ENCODE data around the gene CAPS. TPM values are rescaled to one million over a fixed set of nuclear protein-coding genes. Genes with fewer than 3 reads are reported as not detected.
"Not testable (repeated sequence)": the region's sequence is repeated elsewhere in the genome, so short reads cannot be mapped to it uniquely, and the experiment has no call there.

Gene CAPS
- total RNA-seq, 4 donors from 2014 or later = 67.5 to 95.0 (median 77.4) TPM

DNA sequence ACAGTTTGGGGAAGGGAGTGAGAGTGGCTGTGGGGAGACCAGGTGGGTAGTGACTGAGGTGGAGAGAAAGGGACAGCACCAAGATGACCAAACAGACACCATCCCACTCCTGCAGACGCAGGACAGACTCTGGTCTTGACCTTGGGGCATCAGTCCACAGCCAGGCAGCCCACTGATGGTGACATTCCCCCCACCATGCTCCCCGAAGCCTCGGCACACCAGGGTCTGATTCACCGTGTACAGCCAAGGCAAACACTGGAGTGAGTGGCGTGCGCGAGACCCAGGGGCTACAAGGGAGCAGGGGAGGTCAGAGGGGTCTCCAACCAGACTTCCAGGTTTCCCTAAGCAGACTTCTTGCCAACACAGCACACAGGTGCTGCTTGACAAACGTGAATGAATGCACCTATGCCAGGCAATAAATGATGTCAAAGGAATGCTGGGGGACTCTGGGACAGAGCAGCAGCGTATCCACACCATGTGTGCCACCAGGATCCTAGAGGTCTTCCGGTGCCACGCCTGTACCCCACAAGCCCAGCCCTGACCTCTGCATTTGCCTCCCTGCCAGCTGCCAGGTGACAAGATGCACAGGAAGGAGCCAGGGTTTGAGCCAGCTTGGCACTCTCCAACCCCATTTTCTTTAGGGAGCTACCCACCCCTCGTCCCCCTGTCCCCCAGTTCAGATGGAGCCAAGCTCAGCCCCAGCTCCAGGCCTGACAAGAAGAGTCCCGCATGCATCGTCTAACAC is 45.4 kb downstream of the CAPS start:
- Histone ChIP-seq H3K27ac (peak overlapping the region in 3 of 4 donors; percentile 71 to 86 (median 83)), H3K9me3 (no peaks in the 10 kb centered on the region), H3K27me3 (no peaks in the 10 kb centered on the region), H3K4me1 (peaks cover 7 to 97% (median 55%) of the 10 kb centered on the region in 4 donors), H3K36me3 (no peaks in the 10 kb centered on the region), H3K4me3 (no peak overlapping the region)
- 59 to 72% methylated on average over 14 of the region's 14 CpGs for WGBS, 2 donors
- DNase-seq (ENCODE audit: low spot score in 2 of 2) = no peak
- TF ChIP-seq POLR2A (IDR thresholded peaks at IDR 0.05) (no peak), EP300 (IDR thresholded peaks at IDR 0.05) (no peak)

DNA sequence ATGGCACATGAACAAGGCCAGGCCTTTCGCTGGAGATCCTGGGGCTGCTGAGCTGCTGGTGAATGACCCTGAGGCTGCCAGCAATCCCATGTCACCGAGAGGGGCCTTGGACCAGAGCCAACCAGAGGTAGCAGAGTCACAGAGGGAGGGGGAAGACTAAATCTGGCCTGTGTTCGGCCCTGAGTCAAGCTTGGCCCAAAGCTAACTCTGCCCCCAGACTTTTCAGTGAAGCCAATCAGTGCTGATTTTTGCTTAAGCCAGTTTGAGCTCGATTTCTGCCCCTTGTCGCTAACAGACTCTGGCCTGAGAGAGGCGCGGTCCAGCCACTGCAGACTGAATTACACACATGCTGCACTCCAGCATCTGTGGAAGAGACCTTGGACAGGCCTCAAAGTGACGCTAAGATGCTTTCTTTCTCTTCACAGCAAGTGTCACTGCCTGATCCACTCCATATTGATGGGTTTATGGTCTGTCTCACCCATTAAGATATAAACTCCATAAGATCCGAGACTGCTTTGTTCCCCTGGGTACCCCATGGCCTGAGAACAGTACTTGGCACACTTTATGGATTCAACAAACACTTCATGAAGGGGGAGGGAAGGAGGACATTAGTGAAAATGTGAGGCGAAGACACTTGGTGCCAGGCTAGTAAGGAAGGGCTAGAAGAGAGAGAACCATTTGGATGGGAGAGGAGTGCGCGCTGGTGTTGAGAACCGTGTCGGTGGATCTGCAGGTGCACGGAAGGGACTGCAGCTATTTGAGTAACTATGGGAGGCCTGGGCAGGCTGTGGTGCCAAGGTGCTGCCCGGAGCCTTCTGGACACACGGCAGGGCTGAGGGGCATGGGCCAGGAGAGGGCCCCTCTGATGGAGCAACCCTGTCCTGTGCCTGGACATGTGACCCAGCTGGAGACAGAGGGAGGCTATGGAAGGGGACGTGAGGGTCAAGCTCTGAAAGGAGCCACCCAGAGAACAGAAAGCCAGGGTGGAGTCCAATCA is 46.2 kb downstream of the CAPS start:
- no peaks in the 10 kb centered on the region for H3K9me3 ChIP-seq
- no peak for DNase-seq (ENCODE audit: low spot score in 2 of 2)
- H3K4me3 ChIP-seq = no peak overlapping the region
- no peaks in the 10 kb centered on the region for H3K27me3 ChIP-seq
- WGBS, 2 donors = 46 to 53% methylated on average over 18 of the region's 18 CpGs
- peak overlapping the region; percentile 30 to 86 (median 77) for H3K27ac ChIP-seq
- H3K36me3 ChIP-seq = peaks cover 0 to 2% (median 0%) of the 10 kb centered on the region in 3 donors
- TF ChIP-seq, protein P1, sequence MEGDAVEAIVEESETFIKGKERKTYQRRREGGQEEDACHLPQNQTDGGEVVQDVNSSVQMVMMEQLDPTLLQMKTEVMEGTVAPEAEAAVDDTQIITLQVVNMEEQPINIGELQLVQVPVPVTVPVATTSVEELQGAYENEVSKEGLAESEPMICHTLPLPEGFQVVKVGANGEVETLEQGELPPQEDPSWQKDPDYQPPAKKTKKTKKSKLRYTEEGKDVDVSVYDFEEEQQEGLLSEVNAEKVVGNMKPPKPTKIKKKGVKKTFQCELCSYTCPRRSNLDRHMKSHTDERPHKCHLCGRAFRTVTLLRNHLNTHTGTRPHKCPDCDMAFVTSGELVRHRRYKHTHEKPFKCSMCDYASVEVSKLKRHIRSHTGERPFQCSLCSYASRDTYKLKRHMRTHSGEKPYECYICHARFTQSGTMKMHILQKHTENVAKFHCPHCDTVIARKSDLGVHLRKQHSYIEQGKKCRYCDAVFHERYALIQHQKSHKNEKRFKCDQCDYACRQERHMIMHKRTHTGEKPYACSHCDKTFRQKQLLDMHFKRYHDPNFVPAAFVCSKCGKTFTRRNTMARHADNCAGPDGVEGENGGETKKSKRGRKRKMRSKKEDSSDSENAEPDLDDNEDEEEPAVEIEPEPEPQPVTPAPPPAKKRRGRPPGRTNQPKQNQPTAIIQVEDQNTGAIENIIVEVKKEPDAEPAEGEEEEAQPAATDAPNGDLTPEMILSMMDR (IDR thresholded peaks at IDR 0.05) = no peak
- TF ChIP-seq EP300 (IDR thresholded peaks at IDR 0.05) (no peak), POLR2A (IDR thresholded peaks at IDR 0.05) (no peak)
- H3K4me1 ChIP-seq = peaks cover 7 to 97% (median 51%) of the 10 kb centered on the region in 4 donors

DNA sequence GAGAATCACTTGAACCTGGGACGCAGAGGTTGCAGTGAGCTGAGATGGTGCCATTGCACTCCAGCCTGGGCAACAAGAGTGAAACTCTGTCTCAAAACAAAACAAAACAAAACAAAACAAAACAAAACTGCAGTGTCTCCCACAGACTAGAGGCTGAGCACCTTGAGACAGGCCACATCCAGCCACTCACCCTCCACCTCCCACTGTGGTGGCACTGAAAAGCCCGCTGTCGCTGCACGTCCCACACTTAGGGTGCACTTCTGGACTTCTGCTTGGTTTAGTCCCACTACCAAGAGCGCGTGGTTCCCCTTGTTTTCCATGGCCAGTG is 47.6 kb downstream of the CAPS start:
- H3K4me3 ChIP-seq; H3K9me3 ChIP-seq; H3K36me3 ChIP-seq; H3K27me3 ChIP-seq; DNase-seq (ENCODE audit: low spot score in 2 of 2): not testable (repeated sequence)
- 65 to 76% methylated on average over 5 to 6 of the region's 6 CpGs for WGBS, 2 donors
- peak overlapping the region in 3 of 4 donors; percentile 71 to 86 (median 83) for H3K27ac ChIP-seq
- H3K4me1 ChIP-seq = peaks cover 7 to 98% (median 56%) of the 10 kb centered on the region in 4 donors

DNA sequence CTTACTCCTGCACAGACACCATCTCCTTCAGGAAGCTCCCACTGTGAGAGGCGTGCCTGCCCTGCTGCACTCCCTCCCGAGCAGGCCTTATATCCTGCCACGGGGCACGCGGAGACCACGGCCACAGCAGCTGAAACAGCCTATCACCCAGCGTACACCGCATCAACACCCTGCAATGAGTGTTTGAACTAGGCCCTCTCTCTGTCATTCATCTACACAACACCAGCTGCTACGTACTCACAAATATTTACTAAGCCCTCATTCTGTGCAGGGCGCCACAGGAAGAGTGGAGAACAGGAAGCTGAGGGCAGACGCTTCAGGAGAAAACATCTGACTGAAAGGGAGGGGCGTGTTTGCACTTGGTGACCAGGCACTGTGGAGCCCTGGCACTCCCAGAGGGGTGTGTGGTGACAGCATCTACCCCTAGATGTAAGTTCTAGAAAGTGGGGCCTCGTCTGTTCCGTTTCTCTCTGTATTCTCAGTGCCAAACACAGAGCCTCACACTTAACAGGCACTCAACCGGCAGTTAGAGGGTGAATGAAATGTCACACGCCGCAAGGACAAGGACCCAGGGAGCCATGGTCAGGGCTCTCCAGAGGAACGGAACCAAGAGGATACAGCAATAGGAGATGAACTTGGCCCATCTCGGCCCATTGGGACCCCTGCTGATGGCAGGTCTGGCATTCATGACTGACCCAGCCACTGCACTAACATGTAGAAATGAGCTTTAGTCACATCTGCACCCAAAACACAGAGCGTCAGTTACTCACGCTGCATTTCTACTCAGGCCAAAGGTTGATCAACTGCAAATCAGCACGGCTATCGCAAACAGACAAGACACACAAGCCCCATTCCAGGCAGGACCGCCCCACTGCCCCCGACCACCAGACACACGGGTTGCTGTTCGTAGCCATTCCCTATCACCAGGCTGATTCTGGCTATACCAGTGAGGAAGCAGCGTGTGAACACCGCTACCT is 48.2 kb downstream of the CAPS start:
- Histone ChIP-seq H3K4me1 (peaks cover 7 to 98% (median 60%) of the 10 kb centered on the region in 4 donors), H3K9me3 (no peaks in the 10 kb centered on the region), H3K27ac (peak overlapping the region; percentile 34 to 86 (median 77)), H3K27me3 (no peaks in the 10 kb centered on the region), H3K4me3 (peak overlapping the region in 1 of 4 donors; percentile 1), H3K36me3 (peaks cover 0 to 5% (median 0%) of the 10 kb centered on the region in 3 donors)
- 34 to 36% methylated on average over 27 to 29 of the region's 29 CpGs for WGBS, 2 donors
- TF ChIP-seq, protein P1 (IDR thresholded peaks at IDR 0.05) = no peak
- TF ChIP-seq EP300 (IDR thresholded peaks at IDR 0.05) = peak in 1 of 2 donors; percentile 48
- DNase-seq (ENCODE audit: low spot score in 2 of 2) = peak in 1 of 2 donors; percentile 26

DNA sequence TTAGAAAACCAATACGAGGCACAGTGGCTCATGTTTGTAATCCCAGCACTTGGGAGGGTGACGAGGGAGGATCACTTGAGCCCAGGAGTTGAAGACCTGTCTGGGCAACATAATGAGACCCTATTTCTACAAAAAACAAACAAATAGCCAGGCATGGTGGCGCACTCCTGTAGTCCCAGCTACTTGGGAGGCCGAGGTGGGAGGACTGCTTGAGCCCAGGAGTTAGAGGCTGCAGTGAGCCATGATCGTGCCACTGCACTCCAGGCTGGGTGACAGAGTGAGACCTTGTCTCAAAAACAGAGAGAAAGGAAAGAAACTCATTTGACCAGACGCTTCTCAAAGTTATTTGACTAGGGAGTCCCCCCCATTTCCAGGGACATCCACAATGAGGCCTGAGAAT is 49.2 kb downstream of the CAPS start:
- H3K36me3 ChIP-seq; H3K4me3 ChIP-seq; H3K9me3 ChIP-seq; H3K27me3 ChIP-seq; DNase-seq (ENCODE audit: low spot score in 2 of 2): not testable (repeated sequence)
- WGBS, 2 donors = 92 to 94% methylated on average over 6 of the region's 6 CpGs
- Histone ChIP-seq H3K27ac (peak overlapping the region in 3 of 4 donors; percentile 34 to 86 (median 83)), H3K4me1 (peaks cover 10 to 100% (median 70%) of the 10 kb centered on the region in 4 donors)

DNA sequence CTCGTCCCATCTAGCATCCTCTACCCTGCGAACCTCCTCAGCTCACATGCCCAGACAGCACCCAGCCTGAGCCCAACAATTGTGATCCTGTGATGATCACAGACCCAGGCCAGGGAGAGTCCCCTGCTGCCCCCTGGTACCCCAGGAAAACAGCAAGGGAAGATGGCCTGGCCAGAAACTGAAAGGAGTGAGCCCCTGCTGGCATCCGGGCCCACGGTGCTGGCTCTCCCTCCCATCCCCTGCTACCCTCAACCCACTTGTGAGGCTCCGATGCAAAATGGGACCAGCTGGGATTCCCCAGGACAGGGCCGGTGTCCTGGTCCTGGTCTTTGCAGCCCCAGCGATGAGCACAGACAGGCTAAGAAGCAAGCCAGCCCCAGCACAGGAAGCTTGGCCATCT is 49.8 kb downstream of the CAPS start:
- Histone ChIP-seq H3K4me1 (peaks cover 12 to 100% (median 70%) of the 10 kb centered on the region in 4 donors), H3K27ac (peak overlapping the region in 2 of 4 donors; percentile 83 to 86)

More for the DNA sequence above, 49.8 kb downstream of the CAPS start:
- peaks cover 0 to 5% (median 0%) of the 10 kb centered on the region in 3 donors for H3K36me3 ChIP-seq
- no peak for DNase-seq (ENCODE audit: low spot score in 2 of 2)
- H3K27me3 ChIP-seq = no peaks in the 10 kb centered on the region
- H3K9me3 ChIP-seq = no peaks in the 10 kb centered on the region
- TF ChIP-seq POLR2A (IDR thresholded peaks at IDR 0.05) (no peak), EP300 (IDR thresholded peaks at IDR 0.05) (no peak)
- TF ChIP-seq, protein P1 (IDR thresholded peaks at IDR 0.05) = no peak
- H3K4me3 ChIP-seq = no peak overlapping the region
- whole genome bisulfite sequencing, 2 donors = 85 to 97% methylated on average over 7 of the region's 7 CpGs

All from tibial nerve (tissue), 4 donors.